ENCODE results near the gene DNAJC8. TPM values are rescaled to one million over a fixed set of nuclear protein-coding genes. Genes with fewer than 3 reads are reported as not detected.
A peak's percentile ranks its signal among the peaks of the same experiment; 100 is the strongest.

DNAJC8 gene
- total RNA-seq, 1 donor from 2014 or later: 90.2 TPM

DNA sequence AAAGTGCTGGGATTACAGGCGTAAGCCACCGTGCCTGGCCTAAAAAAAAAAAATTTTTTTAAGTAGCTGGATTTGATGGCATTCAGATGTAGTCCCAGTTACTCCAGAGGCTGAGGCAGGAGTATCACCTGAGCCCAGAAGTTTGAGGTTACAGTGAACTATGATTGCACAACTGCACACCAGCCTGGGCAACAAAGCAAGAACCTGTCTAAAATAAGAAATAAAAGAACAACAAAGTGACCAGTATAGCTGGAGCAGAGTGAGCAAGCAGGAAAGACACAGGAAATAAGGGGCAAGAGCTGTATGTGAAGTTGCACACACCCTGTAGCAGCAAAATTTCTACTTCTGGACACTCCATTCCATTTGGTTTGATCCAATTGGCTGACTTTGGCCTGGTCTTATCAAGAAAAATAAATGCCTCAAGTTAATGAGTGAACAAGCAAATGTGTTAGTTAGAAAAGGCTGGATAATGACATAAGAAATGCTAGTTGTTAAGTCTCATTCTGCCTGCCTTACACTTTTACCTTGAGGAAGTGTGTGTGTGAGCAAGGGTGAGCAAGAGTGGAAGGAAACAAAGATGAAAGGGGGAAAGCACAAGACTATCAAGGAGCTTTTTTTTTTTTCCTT lies 11.0 kb upstream of the DNAJC8 start:
- Mint-ChIP-seq H3K27me3 (no peaks in the 10 kb centered on the region), H3K4me3 (peak overlapping the region; percentile 66), H3K4me1 (ENCODE audit: unreplicated experiment) (peaks cover 31% of the 10 kb centered on the region), H3K27ac (peak overlapping the region; percentile 76), H3K9me3 (no peaks in the 10 kb centered on the region), H3K36me3 (no peaks in the 10 kb centered on the region)
- TF ChIP-seq, protein P1, sequence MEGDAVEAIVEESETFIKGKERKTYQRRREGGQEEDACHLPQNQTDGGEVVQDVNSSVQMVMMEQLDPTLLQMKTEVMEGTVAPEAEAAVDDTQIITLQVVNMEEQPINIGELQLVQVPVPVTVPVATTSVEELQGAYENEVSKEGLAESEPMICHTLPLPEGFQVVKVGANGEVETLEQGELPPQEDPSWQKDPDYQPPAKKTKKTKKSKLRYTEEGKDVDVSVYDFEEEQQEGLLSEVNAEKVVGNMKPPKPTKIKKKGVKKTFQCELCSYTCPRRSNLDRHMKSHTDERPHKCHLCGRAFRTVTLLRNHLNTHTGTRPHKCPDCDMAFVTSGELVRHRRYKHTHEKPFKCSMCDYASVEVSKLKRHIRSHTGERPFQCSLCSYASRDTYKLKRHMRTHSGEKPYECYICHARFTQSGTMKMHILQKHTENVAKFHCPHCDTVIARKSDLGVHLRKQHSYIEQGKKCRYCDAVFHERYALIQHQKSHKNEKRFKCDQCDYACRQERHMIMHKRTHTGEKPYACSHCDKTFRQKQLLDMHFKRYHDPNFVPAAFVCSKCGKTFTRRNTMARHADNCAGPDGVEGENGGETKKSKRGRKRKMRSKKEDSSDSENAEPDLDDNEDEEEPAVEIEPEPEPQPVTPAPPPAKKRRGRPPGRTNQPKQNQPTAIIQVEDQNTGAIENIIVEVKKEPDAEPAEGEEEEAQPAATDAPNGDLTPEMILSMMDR (conservative IDR thresholded peaks at IDR 0.05): no peak
- no peak for DNase-seq (ENCODE audit: extremely low spot score, unreplicated experiment)

DNA sequence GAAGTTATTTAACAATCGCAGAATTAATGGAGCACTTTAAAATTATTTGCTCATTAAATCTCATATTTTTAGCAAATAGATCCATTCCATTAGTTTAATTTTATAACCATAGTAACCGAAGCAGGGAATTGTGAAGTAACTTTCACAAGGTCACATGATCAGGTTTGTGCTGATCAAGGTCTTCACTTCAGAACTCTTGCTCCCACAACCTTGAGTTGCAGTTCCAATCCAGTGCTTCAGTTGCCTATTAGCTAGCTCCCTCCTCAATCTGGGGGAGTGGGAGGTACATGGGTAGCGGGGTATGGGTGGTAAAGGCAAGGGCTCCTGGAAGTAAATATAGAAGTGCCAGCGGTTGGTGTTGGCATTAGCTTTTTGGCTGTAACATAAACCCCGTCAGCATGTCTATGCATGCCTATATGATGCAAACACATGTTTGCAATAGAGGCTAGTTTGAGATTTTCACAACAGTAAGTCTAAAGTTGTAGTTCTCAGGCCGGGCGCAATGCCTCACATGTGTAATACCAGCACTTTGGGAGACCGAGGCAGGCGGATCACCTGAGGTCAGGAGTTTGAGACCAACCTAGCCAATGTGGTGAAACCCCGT lies 8.9 kb upstream of the DNAJC8 start:
- Mint-ChIP-seq H3K4me1 (ENCODE audit: unreplicated experiment) (peaks cover 16% of the 10 kb centered on the region), H3K36me3 (no peaks in the 10 kb centered on the region), H3K4me3 (no peak overlapping the region), H3K9me3 (no peaks in the 10 kb centered on the region), H3K27me3 (no peaks in the 10 kb centered on the region), H3K27ac (no peak overlapping the region)
- DNase-seq (ENCODE audit: extremely low spot score, unreplicated experiment): no peak
- TF ChIP-seq, protein P1 (conservative IDR thresholded peaks at IDR 0.05): no peak

DNA sequence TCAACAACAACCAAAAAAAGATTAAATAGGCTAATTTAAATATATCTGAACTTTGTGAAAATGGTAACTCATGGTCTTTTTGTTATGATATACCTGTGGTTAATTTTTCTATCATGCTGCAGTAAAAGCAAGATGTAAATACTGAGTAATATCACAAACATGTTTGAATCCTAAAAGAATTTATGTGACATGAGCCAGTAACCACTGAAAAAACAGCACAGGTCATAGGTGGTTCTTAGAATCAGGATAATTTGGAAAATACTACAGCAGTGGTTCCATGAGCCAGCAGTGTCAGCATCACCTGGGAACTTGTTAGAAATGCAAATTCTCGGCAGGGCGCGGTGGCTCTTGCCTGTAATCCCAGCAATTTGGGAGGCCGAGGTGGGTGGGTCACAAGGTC lies 7.2 kb upstream of the DNAJC8 start:
- no peak overlapping the region for H3K4me3 Mint-ChIP-seq
- peaks cover 12% of the 10 kb centered on the region for H3K4me1 Mint-ChIP-seq (ENCODE audit: unreplicated experiment)
- TF ChIP-seq, protein P1 (conservative IDR thresholded peaks at IDR 0.05): no peak
- no peak for DNase-seq (ENCODE audit: extremely low spot score, unreplicated experiment)
- no peaks in the 10 kb centered on the region for H3K27me3 Mint-ChIP-seq
- H3K9me3 Mint-ChIP-seq: no peaks in the 10 kb centered on the region
- no peak overlapping the region for H3K27ac Mint-ChIP-seq
- H3K36me3 Mint-ChIP-seq: no peaks in the 10 kb centered on the region

DNA sequence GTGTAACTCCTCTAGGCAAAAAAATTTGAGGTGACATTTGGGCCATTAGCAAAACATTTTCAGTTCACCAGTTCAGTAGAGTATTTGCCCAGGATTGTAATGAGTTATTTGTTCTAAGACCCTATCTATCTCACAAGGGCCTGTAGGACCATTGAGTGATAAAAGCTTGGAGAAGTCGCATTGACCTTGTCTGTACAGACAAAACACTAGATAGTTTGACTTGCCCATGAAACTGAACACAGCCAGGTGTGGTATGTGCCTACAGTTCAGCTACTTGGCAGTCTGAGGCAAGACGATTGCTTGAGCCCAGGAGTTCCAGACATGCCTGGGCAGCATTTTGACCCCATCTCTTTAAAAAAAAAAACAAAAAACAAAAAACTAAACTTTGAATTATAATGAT lies 6.2 kb upstream of the DNAJC8 start:
- TF ChIP-seq, protein P1 (conservative IDR thresholded peaks at IDR 0.05): no peak
- H3K9me3 Mint-ChIP-seq: no peaks in the 10 kb centered on the region
- H3K27me3 Mint-ChIP-seq: no peaks in the 10 kb centered on the region
- DNase-seq (ENCODE audit: extremely low spot score, unreplicated experiment): no peak
- H3K36me3 Mint-ChIP-seq: no peaks in the 10 kb centered on the region
- H3K4me3 Mint-ChIP-seq: no peak overlapping the region
- peaks cover 7% of the 10 kb centered on the region for H3K4me1 Mint-ChIP-seq (ENCODE audit: unreplicated experiment)
- no peak overlapping the region for H3K27ac Mint-ChIP-seq

DNA sequence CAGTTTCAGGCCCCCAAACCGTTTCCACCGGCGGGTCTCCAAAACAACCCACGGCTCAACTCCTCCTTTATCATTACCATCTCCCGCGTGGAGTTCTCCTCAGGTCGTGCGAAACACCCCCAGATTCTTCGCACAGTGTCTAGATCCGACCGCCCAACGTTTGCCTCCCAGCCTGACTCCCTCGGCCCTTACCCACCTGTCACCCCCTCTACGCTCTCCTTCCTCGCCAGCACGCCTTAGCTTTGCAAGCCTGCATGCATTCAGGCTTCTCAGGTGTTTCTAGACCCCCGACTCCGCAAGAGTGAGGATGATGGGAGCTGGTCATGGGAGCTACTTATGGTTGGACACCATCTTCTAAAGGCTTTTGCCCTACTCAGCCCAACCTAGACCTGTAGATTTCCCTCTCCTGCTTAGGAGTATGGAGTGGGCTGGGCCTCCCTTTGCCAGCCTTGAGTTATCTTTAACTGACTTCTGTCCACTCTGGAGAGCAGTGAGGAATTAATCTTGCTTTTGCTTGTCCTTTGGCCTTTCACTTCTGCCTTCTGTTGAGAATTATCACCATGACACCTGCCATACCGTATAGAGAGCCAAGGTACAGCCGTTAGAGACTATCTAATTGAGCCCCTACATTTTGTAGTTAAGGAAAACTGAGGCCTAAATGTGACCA lies 4.0 kb upstream of the DNAJC8 start:
- peaks cover 14% of the 10 kb centered on the region for H3K4me1 Mint-ChIP-seq (ENCODE audit: unreplicated experiment)
- H3K27ac Mint-ChIP-seq: no peak overlapping the region
- TF ChIP-seq, protein P1 (conservative IDR thresholded peaks at IDR 0.05): no peak
- H3K27me3 Mint-ChIP-seq: no peaks in the 10 kb centered on the region
- DNase-seq (ENCODE audit: extremely low spot score, unreplicated experiment): no peak
- H3K36me3 Mint-ChIP-seq: peaks cover 4% of the 10 kb centered on the region
- H3K4me3 Mint-ChIP-seq: no peak overlapping the region
- H3K9me3 Mint-ChIP-seq: no peaks in the 10 kb centered on the region

All from type B pancreatic cell (in vitro differentiated cells).